ACHN (cell line): ENCODE measurements around the gene SLC12A5.

ENCODE experiments used
- DNase-seq: peaks from one replicate; pipeline ENCODE4 v3.0.0-alpha.2; 2015
- in situ Hi-C: cut with HindIII; loops from 2 replicates; pipeline ENCODE4 v1.10.0; 2017; ENCODE audit warnings: low sequenced_read_pairs, low pct_ligation_motif_present, low pct_unique_long_range_greater_than_20kb

The SLC12A5 gene

DNA sequence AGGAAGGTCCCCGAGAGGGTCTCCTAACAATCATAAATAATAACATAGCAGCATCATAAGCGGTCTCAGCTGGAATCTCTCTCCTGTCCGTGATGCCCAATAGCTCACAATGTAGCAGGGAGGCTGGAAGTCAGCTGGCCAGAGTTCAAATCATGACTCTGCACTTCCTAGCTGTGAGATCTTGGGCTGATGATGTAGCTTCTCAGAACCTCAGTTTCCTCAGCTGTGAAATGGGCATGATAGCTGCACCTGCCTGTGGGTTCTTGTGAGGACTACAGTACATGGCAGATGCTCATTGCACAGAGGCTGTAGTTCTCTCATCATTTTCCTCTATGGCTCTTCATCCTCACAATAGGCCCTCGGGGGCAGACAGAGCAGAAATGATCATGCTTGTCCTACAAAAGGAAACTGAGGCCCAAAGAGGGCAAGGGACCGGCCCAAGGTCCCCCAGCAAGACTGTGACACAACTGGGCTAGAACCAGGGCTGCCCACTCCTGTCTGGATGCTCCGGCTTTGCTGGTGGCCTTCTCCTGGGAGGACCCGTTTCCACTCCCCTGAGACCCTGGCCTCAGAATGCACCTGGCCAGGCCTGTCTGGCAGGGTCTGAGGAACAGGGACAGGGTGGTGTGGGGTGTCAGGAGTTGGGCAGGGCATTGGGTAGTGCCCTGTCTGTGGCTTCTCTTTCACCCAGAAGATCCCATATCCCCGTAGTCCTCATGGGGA is 17.7 kb downstream of the SLC12A5 start:
- in situ Hi-C loops: no loop called here
- no peak for DNase-seq

DNA sequence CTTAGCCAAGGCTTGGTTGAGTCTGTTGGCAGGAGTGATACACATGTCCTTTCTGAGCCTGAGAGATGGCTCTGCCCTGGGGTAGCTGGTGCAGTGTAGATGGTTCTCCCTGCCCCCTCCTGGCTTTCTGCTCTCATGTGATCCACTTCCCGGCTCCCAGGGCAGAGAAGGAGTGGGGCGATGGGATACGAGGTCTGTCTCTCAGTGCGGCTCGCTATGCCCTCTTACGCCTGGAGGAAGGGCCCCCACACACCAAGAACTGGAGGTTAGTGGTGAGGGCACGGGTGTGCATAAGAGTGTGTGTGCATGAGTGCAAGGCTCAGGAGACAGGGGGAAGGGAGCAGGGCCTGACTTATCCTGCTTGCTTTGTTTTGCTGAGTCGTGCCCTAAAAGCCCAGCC is 18.8 kb downstream of the SLC12A5 start:
- no peak for DNase-seq
- in situ Hi-C loops: no loop called here

DNA sequence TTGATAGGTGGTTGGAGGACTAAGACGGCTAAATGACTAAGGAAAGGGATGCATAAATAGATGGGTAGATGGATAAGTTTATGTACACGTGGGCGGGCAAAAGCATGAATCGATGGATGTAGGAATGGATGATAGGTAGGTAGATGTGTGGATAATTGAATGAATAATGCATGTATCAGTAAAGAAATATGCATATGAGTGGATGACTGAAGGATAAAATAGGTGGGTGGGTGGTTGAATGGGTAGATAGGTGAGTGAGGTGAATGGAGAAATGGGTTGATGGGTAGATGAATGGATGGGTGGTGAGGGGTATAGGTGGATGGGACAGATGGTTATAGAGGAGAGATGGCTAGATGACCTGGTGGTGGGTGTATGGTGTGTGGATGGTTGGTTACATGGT is 20.2 kb downstream of the SLC12A5 start:
- in situ Hi-C loops: no loop called here
- DNase-seq: no peak

DNA sequence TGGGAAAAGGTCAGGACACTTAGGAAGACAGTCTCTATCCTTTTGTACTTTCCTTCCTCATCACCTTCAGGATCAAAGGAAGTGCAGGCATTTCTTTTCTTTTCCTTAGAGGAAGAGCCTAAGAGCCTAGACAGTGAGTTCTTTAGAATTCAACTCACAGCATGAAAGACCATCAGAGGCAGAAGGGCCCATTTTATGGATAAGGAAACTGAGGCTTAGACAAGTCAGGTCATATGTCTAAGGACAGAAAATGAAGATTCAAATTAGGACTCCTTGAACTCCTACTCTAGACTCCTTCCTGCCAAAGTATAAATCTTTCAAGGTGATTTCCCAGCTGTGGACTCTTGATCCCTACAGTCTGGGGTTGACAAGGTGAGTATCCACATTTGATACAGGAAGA is 20.8 kb downstream of the SLC12A5 start:
- in situ Hi-C loops: no loop called here

DNA sequence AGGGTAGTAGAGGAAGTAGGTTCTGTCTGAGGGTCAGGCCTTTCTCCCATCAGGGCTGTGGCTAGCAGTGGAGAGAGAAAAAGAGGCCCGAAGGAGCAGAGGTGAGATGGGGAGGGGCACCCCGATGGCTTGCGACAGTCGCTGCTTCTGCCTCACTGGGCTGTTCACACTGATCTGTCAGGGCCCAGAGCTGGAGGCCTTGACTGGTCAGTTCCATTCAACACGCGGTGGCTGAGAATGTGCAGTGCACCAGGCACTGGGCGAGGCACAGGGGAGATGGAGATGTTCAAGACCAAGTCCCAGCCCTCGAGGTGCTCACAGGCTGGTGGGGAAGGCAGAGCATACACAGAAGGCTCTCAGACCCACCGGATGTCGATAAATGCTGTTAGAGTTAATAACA is 21.4 kb downstream of the SLC12A5 start:
- no peak for DNase-seq
- in situ Hi-C loops: no loop called here

More for the DNA sequence above, 20.8 kb downstream of the SLC12A5 start:
- DNase-seq: no peak

DNA sequence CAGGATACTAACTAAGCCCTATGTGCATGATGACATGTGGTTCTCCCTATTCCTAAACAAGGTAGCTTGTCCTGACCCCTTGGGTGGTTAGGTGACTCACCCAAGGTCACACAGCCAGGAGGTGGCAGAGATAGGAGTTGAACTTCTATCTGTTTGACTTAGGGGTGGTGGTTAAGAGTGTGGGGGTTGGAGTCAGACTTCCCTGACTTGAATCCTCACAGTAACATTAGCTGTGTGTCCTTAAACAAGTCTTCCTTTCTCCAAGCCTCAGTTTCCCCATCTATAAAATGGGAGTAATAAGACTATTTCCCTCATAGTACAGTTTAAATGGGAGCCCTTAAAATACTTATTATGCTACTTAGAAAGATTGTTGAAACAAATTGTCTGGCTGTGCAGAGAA is 21.9 kb downstream of the SLC12A5 start:
- DNase-seq: no peak
- in situ Hi-C loops: no loop called here

DNA sequence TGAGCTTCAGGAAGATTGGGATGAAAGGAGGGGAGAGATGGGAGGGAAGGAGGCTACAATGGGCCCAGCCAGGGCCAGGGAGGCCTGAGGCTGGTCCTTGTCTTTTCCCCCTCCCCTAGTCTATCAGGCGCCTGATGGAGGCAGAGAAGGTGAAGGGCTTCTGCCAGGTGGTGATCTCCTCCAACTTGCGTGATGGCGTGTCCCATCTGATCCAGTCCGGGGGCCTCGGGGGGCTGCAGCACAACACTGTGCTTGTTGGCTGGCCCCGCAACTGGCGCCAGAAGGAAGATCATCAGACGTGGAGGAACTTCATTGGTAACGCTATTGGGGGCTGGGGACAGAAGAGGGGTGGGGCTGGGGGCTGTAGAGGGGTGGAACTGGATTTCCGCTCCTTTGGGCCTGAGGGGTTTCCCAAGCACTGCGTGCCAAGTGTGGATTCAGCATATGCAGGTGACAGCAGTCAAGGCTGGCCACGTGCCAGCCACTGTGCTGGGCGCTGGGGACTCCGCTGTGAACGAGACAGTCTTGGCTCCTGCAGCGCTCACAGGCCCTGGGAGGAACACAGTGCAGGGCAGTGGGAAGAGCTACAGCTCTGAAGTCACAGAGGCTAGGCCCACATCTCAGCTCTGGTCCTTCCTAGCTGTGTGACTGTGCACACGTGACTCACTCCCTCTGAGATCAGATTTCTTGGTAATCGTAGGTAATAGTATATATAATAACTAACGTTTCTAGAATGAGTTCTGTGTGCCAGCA is 22.7 kb downstream of the SLC12A5 start:
- no peak for DNase-seq
- in situ Hi-C loops: no loop called here

DNA sequence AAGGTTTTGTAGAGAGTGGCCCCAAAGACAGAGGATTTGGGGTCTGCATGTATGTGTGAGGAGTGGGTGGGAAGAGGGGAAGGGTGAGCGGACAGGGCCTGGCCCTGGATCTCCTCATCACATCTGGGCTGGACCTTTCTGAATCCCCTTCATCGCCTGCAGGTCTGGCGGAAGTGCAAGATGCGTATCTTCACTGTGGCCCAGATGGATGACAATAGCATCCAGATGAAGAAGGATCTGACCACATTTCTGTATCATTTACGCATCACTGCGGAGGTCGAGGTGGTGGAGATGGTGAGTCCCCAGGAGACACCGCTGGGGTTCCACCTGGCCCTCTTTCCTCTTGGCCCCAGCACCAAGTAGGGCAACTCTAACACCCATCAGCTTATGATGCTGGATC is 24.4 kb downstream of the SLC12A5 start:
- in situ Hi-C loops: no loop called here
- no peak for DNase-seq

DNA sequence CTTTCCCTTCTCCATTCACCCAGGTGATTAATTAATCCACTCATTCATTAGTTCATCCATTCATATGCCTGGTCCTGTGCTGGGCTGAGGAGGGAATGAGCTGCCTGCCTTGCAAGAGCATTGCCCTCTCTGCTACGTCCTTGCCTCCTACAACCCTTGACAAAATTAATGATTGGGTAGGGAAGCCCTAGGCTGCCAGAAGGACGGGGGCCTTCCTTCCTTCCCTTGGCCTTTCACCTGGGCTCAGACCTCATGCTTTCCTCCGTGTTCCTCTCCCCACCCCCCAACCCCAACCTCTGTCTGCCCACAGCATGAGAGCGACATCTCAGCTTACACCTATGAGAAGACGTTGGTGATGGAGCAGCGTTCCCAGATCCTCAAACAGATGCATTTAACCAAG is 25.6 kb downstream of the SLC12A5 start:
- DNase-seq: no peak
- in situ Hi-C loops: no loop called here

DNA sequence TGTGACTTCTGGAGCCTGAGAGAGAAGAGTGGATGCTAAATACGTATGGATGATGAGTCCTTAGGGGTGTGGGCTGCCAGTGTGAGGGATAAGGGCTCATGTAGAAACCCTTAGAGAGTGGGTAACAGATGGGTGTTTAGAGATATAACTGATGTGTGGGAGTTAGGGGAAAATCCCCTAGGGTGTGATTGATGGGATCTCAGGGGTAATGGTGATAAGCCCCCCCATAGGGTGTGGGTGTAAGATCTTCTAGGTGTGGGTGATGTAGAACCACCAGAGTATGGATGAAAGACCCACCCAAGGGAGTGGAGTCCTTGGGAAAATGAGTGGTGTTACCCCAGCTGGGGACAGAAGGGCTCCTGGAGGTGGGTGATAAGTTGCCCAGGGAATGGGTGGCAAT is 26.3 kb downstream of the SLC12A5 start:
- in situ Hi-C loops: no loop called here

DNA sequence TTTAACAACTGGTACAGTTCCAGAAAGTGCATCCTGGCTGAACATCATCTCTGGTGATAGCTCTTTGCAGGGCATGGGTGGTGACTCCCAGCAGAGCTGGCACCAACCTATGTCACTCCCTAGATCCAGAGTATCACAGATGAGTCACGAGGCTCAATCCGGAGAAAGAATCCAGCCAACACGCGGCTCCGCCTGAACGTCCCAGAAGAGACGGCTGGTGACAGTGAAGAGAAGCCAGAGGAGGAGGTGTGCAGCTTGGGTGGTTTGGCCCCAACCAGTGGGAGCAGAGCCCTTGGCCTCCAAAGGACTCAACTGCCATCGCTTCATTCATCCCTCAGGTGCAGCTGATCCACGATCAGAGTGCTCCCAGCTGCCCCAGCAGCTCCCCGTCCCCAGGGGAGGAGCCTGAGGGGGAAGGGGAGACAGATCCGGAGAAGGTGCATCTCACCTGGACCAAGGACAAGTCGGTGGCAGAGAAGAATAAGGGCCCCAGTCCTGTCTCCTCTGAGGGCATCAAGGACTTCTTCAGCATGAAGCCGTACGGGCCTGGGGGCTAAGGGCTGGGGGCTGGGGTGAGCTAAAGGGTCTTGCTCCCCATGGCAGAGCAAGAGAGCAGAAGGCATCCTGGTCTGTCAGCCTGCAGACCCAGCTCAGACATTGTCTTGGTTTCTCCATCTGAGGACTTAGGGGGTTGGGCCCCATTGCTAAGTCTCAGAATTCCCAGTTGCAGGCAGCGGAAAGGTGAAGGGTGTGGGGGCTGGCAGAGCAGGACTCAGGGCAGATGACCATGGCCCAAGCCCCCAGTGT is 27.2 kb downstream of the SLC12A5 start:
- in situ Hi-C loops: no loop called here
- no peak for DNase-seq

More for the DNA sequence above, 26.3 kb downstream of the SLC12A5 start:
- no peak for DNase-seq

DNA sequence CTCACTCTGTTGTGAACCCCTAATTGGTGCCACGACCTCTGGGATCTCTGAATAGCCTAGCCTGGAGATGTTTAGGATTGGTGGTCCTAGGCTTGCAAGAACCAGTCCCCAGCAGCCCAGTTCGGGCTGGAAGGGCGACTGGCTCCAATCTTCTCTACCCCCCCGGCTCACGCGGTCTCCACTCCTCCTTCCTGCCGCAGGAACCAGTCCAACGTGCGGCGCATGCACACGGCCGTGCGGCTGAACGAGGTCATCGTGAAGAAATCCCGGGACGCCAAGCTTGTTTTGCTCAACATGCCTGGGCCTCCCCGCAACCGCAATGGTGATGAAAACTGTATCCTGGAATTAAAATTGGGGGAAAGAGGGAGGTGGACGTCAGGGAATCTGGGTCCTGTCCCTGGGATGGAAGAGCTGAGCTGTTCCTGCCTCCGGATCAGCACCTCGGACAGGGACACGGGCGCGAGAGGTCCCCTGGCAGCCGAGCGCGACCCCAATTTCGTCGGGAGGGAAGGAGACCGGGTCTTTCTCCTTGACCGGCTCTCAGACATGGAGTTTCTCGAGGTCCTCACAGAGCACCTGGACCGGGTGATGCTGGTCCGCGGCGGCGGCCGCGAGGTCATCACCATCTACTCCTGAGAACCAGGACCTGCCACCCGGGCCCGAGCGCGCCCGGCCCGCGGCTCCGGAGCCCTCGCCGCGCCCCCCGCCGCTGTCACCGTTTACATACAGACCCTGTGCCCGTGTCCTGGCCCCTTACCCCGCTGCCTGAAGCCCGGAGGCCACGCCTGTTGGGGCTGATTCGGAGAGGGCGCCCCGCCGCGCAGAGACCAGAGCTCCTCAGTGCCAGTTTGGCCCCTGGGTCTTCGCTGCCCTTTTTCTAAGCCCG is 28.2 kb downstream of the SLC12A5 start:
- in situ Hi-C loops: no loop called here
- peak; percentile 27 for DNase-seq

DNA sequence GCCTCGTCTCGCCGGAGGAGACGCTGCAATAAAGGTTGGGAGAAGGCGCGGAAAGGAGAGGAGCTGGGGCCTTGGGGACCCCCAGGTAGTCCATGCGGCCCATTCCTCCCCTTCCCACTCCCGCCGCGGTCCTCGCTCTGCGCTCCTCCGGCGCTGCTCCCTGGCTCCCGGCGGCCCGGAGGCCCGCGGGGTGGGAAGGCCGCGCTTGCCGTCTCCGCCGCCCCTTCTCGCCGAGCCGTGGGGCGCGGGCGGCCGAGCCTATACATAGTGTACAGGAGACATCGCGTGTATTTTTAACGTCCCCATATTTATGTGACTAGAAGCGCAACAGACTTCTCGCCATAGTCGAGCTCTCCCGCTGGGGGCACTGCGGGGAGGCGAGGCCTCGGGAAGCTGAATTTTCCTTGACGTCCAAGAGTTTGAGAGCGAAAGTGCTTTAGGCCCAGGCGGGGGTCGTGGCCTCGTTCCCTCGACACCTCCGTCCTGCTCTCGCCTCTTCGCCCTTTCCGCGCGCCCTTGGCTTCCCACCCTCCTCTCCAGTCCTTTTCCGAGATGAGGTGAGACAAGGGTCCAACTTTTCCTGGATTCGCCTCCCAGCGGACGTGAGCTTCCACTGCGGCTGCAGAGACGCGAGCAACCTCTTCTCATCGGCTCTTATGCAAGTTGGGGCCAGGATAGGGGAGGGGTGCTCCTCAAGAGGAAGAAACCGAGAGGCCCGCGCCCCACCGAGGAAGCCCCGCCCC is 29.0 kb downstream of the SLC12A5 start:
- DNase-seq: no peak
- in situ Hi-C loops: no loop called here

DNA sequence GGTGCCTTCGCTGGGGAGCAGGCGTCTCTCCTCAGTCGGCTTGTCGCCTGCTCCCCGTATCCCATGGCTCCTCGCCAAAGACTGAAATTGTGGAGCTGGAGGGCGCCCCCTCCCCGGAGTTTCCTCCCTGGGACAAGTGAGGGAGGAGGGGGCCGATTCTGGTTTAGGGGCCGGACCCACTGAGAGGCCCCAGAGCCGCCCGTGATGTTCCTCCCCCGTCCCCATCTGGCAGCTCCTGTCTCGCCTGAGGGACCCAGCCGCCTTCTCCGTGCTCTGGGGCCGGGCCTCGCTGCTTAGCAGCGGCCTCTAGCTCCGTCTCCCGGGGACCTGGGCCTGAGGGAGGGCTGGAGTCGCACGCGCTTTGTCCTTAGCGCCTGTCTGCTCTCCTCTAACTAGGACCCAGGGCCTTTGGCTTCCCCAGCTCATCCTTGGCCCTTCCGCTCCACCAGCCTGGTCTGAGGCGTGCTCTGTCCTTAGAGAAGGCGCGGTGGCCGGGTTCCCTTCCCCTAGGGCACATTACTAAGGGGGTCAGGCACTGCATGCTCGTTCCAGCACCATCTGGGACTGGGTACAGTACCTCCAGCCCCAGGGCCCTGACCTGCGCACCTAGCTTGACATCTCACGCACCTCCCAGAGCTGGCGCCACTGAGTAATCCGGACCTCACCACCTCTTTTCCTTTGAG is 29.7 kb downstream of the SLC12A5 start:
- in situ Hi-C loops: no loop called here
- DNase-seq: no peak

DNA sequence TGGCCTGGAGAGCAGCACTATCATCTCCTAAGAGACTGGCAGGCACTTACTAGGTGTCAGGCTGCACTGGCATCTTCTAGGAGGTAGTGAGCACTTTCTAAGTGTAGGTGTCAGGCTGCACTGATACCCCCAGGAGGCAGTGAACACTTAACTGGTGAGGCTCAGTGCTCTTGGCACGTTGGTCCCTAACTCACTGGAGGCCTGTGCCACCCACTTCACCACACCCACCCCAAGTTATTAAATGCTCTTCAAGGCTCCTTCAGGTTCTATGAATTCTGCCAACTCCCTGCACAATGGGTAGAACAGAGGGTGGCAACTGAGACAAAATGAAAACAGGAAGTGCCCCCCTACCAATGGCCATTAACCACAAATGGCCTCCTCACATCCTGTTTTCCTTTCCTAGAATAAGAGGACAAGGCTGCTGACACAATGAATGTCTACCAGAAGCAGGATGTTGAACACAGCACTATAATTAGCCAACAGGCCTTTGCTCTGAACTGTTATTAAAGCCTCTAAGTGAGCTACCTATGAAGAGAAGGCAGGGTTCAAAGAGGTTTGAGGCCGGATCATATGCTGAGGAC is 31.4 kb downstream of the SLC12A5 start:
- in situ Hi-C loops: no loop called here
- no peak for DNase-seq

DNA sequence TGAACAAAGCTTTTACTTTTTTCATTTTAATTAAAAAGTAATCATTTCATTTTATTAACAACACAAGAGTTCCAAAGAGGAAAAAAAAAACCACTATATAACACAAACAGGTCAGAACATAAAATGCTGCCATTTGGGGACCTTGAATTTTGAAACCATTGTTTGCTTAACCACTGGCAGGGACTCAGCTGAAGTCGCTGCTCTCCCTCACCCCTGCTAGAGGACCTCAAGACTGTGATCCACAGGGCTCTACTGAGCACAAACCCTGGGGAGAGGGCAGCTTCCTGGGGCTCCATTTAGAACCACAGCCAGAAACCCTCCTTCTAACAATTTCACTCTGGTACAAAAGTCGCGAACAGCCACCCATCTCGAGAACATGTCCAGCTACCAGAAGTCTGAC is 32.0 kb downstream of the SLC12A5 start:
- in situ Hi-C loops: no loop called here

DNA sequence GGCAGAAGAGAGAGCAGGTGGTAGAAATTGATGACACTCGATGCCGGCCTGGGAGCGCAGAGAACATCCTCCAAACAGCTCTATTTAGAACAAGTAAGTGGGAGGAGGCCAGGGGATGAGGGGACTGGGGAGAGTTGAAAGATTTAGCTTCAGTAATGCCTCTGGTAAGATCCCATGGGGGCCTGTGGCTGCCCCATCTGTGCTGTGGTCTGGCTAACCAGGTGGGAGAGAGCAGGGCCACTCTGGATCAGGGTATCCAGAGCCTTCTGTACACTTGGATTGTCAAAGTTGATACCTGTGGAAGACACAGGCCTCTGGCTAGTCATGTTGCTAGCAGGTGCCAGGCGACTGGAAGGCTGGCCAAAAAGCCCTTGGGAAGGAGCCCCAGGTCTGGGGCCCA is 33.1 kb downstream of the SLC12A5 start:
- DNase-seq: no peak
- in situ Hi-C loops: no loop called here

More for the DNA sequence above, 32.0 kb downstream of the SLC12A5 start:
- DNase-seq: no peak
